ENCODE results near the gene PTF1A.

DNA sequence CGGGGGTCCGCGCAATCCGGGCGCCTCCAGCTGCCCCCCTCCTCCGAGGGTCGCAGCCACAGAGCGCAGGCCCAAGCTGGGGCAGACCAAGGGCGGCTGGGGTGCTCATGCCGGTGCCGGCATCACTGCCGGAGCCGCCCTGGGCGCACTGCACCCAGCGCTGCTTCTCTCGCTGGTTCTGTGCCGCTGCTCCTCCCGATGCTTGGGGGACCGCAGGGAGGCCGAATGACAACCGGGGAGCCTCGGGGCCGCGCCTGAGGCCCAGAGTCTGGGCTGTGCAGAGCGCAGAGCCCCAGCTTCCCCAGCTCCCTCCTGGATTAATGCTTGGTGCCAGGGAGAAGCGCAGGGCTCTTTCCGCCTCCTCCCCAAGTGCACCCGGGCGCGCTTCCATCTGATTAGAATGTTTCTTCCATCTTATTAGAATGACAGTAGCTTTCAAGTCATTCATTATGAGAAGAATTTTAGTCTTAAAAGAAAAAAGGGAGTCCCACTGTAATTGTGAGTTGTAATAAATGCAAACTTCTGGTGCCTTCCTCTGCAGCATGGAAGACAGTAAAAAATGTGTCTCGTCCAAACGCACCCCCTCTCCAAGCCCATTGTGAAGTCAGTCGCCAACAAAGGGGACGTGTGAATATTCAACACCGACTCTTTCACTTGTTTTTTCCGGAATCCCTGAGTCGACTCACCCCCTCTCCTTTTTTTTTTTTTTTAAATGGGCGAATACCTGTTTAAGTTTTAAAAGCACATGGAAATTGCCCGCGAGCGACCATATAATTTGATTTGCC lies 19.5 kb upstream of the PTF1A start:
- TF ChIP-seq, protein P1, sequence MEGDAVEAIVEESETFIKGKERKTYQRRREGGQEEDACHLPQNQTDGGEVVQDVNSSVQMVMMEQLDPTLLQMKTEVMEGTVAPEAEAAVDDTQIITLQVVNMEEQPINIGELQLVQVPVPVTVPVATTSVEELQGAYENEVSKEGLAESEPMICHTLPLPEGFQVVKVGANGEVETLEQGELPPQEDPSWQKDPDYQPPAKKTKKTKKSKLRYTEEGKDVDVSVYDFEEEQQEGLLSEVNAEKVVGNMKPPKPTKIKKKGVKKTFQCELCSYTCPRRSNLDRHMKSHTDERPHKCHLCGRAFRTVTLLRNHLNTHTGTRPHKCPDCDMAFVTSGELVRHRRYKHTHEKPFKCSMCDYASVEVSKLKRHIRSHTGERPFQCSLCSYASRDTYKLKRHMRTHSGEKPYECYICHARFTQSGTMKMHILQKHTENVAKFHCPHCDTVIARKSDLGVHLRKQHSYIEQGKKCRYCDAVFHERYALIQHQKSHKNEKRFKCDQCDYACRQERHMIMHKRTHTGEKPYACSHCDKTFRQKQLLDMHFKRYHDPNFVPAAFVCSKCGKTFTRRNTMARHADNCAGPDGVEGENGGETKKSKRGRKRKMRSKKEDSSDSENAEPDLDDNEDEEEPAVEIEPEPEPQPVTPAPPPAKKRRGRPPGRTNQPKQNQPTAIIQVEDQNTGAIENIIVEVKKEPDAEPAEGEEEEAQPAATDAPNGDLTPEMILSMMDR (IDR thresholded peaks at IDR 0.05 in 8 of 11, conservative IDR thresholded peaks at IDR 0.05 in 3 of 11) = no peak
- TF ChIP-seq POLR2AphosphoS5 (IDR thresholded peaks at IDR 0.05) = no peak

All from spleen (tissue), 7 donors.